D721Med (cell line): ENCODE data around the gene DTWD2.
"Not testable (repeated sequence)": the region's sequence is repeated elsewhere in the genome, so short reads cannot be mapped to it uniquely, and the experiment has no call there.

ENCODE experiments used
- DNase-seq: peaks from one replicate; pipeline ENCODE4 v3.0.0; 2011; ENCODE audit warnings: low spot score; ENCODE audit not compliant: insufficient read length
- FAIRE-seq: peaks from 2 replicates; lab custom pipeline; 2011; peaks lifted over from hg19 to GRCh38; lab: Jason Lieb, UNC
- CTCF ChIP-seq: IDR thresholded peaks from 2 replicates; pipeline ENCODE4 v1.5.1; 2012; ENCODE audit warnings: mild to moderate bottlenecking, control low read depth; ENCODE audit not compliant: insufficient read depth; ENCODE audit errors: missing control alignments

Gene DTWD2

GRCh38 chr5:119019501-119019900 is 31.2 kb upstream of the DTWD2 start:
- TF ChIP-seq CTCF = no peak
- no peak for FAIRE-seq
- DNase-seq = no peak

- TF ChIP-seq CTCF = no peak
- FAIRE-seq = no peak
- no peak for DNase-seq
Observed at GRCh38 chr5:119017994-119018393, 29.6 kb upstream of the DTWD2 start.

GRCh38 chr5:119016125-119016774 is 27.9 kb upstream of the DTWD2 start:
- FAIRE-seq = no peak

GRCh38 chr5:119011186-119011585 is 22.8 kb upstream of the DTWD2 start:
- no peak for DNase-seq
- FAIRE-seq = no peak
- TF ChIP-seq CTCF = no peak

More at GRCh38 chr5:119016125-119016774, 27.9 kb upstream of the DTWD2 start:
- no peak for DNase-seq
- TF ChIP-seq CTCF = no peak

GRCh38 chr5:119010206-119010605 is 21.9 kb upstream of the DTWD2 start:
- TF ChIP-seq CTCF = no peak
- FAIRE-seq (no peak), DNase-seq (no peak)

GRCh38 chr5:119009131-119009530 is 20.8 kb upstream of the DTWD2 start:
- DNase-seq (no peak), FAIRE-seq (no peak)
- TF ChIP-seq CTCF = no peak

- no peak for DNase-seq
- FAIRE-seq = no peak
- TF ChIP-seq CTCF = no peak
Observed at GRCh38 chr5:118999696-119000095, 11.3 kb upstream of the DTWD2 start.

- FAIRE-seq, DNase-seq: not testable (repeated sequence)
Observed at GRCh38 chr5:118998861-118999260, 10.5 kb upstream of the DTWD2 start.
